Measurements from ENCODE around the gene PSTPIP1.

- TF ChIP-seq KDM1A (IDR thresholded peaks at IDR 0.05) = no peak
- no peak for TF ChIP-seq CC2D1A (IDR thresholded peaks at IDR 0.05)
- TF ChIP-seq ZBTB11 (CRISPR knock-in tag; IDR thresholded peaks at IDR 0.05) = no peak
- no peak for TF ChIP-seq CTCF (IDR thresholded peaks at IDR 0.05 in 2 of 3, conservative IDR thresholded peaks at IDR 0.05 in 1 of 3; ENCODE audit: insufficient read depth in 2 of 3, low read depth in 1 of 3, low read length in 3 of 3)
- no peak for TF ChIP-seq POLR2A (conservative IDR thresholded peaks at IDR 0.05)
Measured at GRCh38 chr15:77017761-77018720, 23.1 kb downstream of the PSTPIP1 start.

Measured in K562 (cell line).